H1 (cell line): ENCODE measurements around the gene BOD1L2. TPM values are rescaled to one million over a fixed set of nuclear protein-coding genes. Genes with fewer than 3 reads are reported as not detected.

ENCODE experiments used
- CTCF ChIA-PET: fragments of 300-600 bp; sonication (Branson Sonifier 250); formaldehyde crosslinking; loops from one replicate; lab custom pipeline; 2021; ENCODE audit not compliant: partially characterized antibody; lab: Charles Lee
- POLR2A ChIA-PET: fragments of 300-600 bp; sonication (Branson Sonifier 250); formaldehyde crosslinking; loops from one replicate; lab custom pipeline; 2021; ENCODE audit warnings: inconsistent platforms; ENCODE audit not compliant: partially characterized antibody; lab: Charles Lee
- DNase-seq, 2 experiments: peaks; one replicate each; pipeline versions ENCODE4 v3.0.0 to v3.0.0-alpha.2; 2010 to 2022; ENCODE audit warnings: low spot score in 2 of 2, low read depth in 1 of 2, mixed read lengths in 1 of 2
- FAIRE-seq: peaks from 2 replicates; lab custom pipeline; 2011; peaks lifted over from hg19 to GRCh38; lab: Jason Lieb, UNC
- H2AFZ ChIP-seq: 2 replicates; pipeline ENCODE4 v1.8.1; 2012; ENCODE audit warnings: low read length, inconsistent platforms
- H2AK5ac ChIP-seq: 2 replicates; pipeline ENCODE4 v1.6.1; 2013; ENCODE audit warnings: low read depth, low read length
- H2BK120ac ChIP-seq: replicated peaks from 2 replicates; pipeline ENCODE3; 2013; ENCODE audit warnings: low read depth, low read length, inconsistent platforms
- H2BK12ac ChIP-seq: 2 replicates; pipeline ENCODE4 v1.6.1; 2013; ENCODE audit warnings: low read depth, low read length
- H2BK15ac ChIP-seq: 2 replicates; pipeline ENCODE4 v1.6.1; 2013; ENCODE audit warnings: low read length
- H2BK20ac ChIP-seq: 2 replicates; pipeline ENCODE4 v1.6.1; 2013; ENCODE audit warnings: low read length
- H2BK5ac ChIP-seq: 2 replicates; pipeline ENCODE4 v1.6.1; 2013; ENCODE audit warnings: low read depth, low read length
- H3K14ac ChIP-seq: 2 replicates; pipeline ENCODE4 v1.6.1; 2013; ENCODE audit warnings: inconsistent platforms; ENCODE audit not compliant: insufficient read length
- H3K18ac ChIP-seq: 2 replicates; pipeline ENCODE4 v1.6.1; 2013; ENCODE audit warnings: low read length; ENCODE audit errors: extremely low read depth
- H3K23ac ChIP-seq: 2 replicates; pipeline ENCODE4 v1.6.1; 2013; ENCODE audit warnings: inconsistent platforms; ENCODE audit not compliant: insufficient read length
- H3K23me2 ChIP-seq: 2 replicates; pipeline ENCODE4 v1.6.1; 2013; ENCODE audit warnings: low read depth, low read length
- H3K27ac ChIP-seq: 2 replicates; pipeline ENCODE4 v1.6.1; 2011; ENCODE audit warnings: low read depth, low read length, inconsistent platforms
- H3K27me3 ChIP-seq, 4 experiments: replicated peaks in 1 of 4; 1 replicate in 1 of 4; 2 replicates in 3 of 4; pipeline versions ENCODE4 v1.6.1 to v1.8.1; 2011 to 2013; ENCODE audit warnings: low read length in 3 of 4, mild to moderate bottlenecking in 3 of 4, inconsistent platforms in 2 of 4, mixed read lengths in 2 of 4, moderate library complexity in 1 of 4; ENCODE audit not compliant: control insufficient read depth in 3 of 4, insufficient read depth in 3 of 4; ENCODE audit errors: extremely low read depth in 1 of 4
- H3K36me3 ChIP-seq, 4 experiments: 2 replicates each; pipeline versions ENCODE4 v1.6.1 to v1.8.1; 2011 to 2013; ENCODE audit warnings: mild to moderate bottlenecking in 4 of 4, low read length in 3 of 4, moderate library complexity in 2 of 4, control low read depth in 1 of 4, inconsistent platforms in 1 of 4; ENCODE audit not compliant: insufficient read depth in 4 of 4, control insufficient read depth in 2 of 4
- H3K4ac ChIP-seq: replicated peaks from 2 replicates; pipeline ENCODE3; 2013; ENCODE audit warnings: low read length, low read depth, mixed read lengths, inconsistent platforms; ENCODE audit not compliant: insufficient read length
- H3K4me1 ChIP-seq, 4 experiments: replicated peaks in 1 of 4; 1 replicate in 1 of 4; 2 replicates in 3 of 4; pipeline versions ENCODE4 v1.6.1 to v1.8.1; 2011 to 2013; ENCODE audit warnings: low read length in 3 of 4, inconsistent platforms in 2 of 4, mixed read lengths in 1 of 4; ENCODE audit not compliant: insufficient read depth in 4 of 4, control insufficient read depth in 3 of 4
- H3K4me2 ChIP-seq, 2 experiments: 2 replicates each; pipeline versions ENCODE4 v1.6.1 to v1.8.1; 2011 to 2013; ENCODE audit warnings: low read depth in 2 of 2, low read length in 2 of 2, control low read depth in 1 of 2, inconsistent platforms in 1 of 2, mild to moderate bottlenecking in 1 of 2; ENCODE audit not compliant: insufficient read depth in 1 of 2
- H3K4me3 ChIP-seq, 4 experiments: fragments of 200-600, 300-600 bp in 1 of 4; sonication (generic), shearing (Covaris generic), sonication (Bioruptor Twin) in 1 of 4; 2 replicates each; pipeline versions ENCODE4 v1.5.1 to v1.8.1; 2011 to 2016; ENCODE audit warnings: low read length in 4 of 4, low read depth in 3 of 4, control low read depth in 2 of 4, inconsistent platforms in 2 of 4, mild to moderate bottlenecking in 2 of 4, mixed read lengths in 1 of 4, moderate library complexity in 1 of 4; ENCODE audit not compliant: insufficient read depth in 2 of 4; ENCODE audit errors: extremely low read depth in 1 of 4
- H3K56ac ChIP-seq: replicated peaks from 2 replicates; pipeline ENCODE3; 2013; ENCODE audit warnings: low read depth, mild to moderate bottlenecking, mixed read lengths, low read length, inconsistent platforms; ENCODE audit not compliant: insufficient read length
- H3K79me1 ChIP-seq: 2 replicates; pipeline ENCODE4 v1.6.1; 2013; ENCODE audit warnings: low read depth, low read length, control low read depth
- H3K79me2 ChIP-seq, 2 experiments: 2 replicates each; pipeline versions ENCODE4 v1.6.1 to v1.8.1; 2012 to 2013; ENCODE audit warnings: low read length in 2 of 2, mild to moderate bottlenecking in 2 of 2, inconsistent platforms in 1 of 2; ENCODE audit not compliant: insufficient read depth in 2 of 2, control insufficient read depth in 1 of 2
- H3K9ac ChIP-seq, 4 experiments: replicated peaks in 1 of 4; 1 replicate in 1 of 4; 2 replicates in 3 of 4; pipeline versions ENCODE4 v1.6.1 to v1.8.1; 2011 to 2013; ENCODE audit warnings: low read depth in 3 of 4, low read length in 3 of 4, control low read depth in 2 of 4, mild to moderate bottlenecking in 2 of 4, moderate library complexity in 2 of 4, inconsistent platforms in 1 of 4; ENCODE audit errors: extremely low read depth in 1 of 4
- H3K9me3 ChIP-seq, 2 experiments: 2 replicates each; pipeline versions ENCODE4 v1.6.1 to v1.8.1; 2012 to 2013; ENCODE audit warnings: mild to moderate bottlenecking in 2 of 2, moderate library complexity in 2 of 2, control low read depth in 1 of 2, inconsistent platforms in 1 of 2, low read depth in 1 of 2, low read length in 1 of 2, mixed read lengths in 1 of 2; ENCODE audit not compliant: insufficient read depth in 2 of 2
- H4K20me1 ChIP-seq, 2 experiments: replicated peaks in 1 of 2; 2 replicates each; pipeline versions ENCODE3 to v1.8.1; 2011 to 2013; ENCODE audit warnings: inconsistent platforms in 2 of 2, low read length in 2 of 2, mild to moderate bottlenecking in 1 of 2; ENCODE audit not compliant: insufficient read depth in 2 of 2, control insufficient read depth in 1 of 2
- H4K5ac ChIP-seq: 2 replicates; pipeline ENCODE4 v1.6.1; 2013; ENCODE audit warnings: low read length, low read depth, mixed read lengths, inconsistent platforms; ENCODE audit not compliant: insufficient read length
- H4K8ac ChIP-seq: 2 replicates; pipeline ENCODE4 v1.8.0; 2013; ENCODE audit warnings: mild to moderate bottlenecking, moderate library complexity, low read length, inconsistent platforms; ENCODE audit not compliant: insufficient read depth; ENCODE audit errors: extremely low read depth
- H4K91ac ChIP-seq: replicated peaks from 2 replicates; pipeline ENCODE3; 2013; ENCODE audit warnings: low read length, mixed read lengths, inconsistent platforms; ENCODE audit not compliant: insufficient read length
- JUND ChIP-seq: IDR thresholded peaks from 2 replicates; pipeline ENCODE4 v1.6.1; 2011; ENCODE audit warnings: mild to moderate bottlenecking, improper control_type of control experiment, low read length
- KDM5A ChIP-seq: fragments of 200-600 bp; IDR thresholded peaks from 2 replicates; pipeline ENCODE4 v1.7.1; 2012; ENCODE audit warnings: mild to moderate bottlenecking, low read length, inconsistent platforms, mixed read lengths
- PHF8 ChIP-seq: fragments of 200-600 bp; sonication (generic); conservative IDR thresholded peaks from 2 replicates; pipeline ENCODE4 v1.7.1; 2012; ENCODE audit warnings: low read depth, mild to moderate bottlenecking, inconsistent platforms, low read length, moderate library complexity
- WGBS, 2 experiments: shearing (Covaris generic) in 1 of 2; methylation state at CpG; one replicate each; pipeline versions ENCODE4 v1.1.6 to v1.1.7; 2013 to 2015; ENCODE audit warnings: low lambda C conversion rate in 2 of 2, mixed read lengths in 2 of 2, inconsistent platforms in 1 of 2, low coverage in 1 of 2, missing lambda C conversion rate in 1 of 2; ENCODE audit not compliant: insufficient replicate concordance in 2 of 2, insufficient coverage in 1 of 2, insufficient read length in 1 of 2; ENCODE audit errors: extremely low coverage in 1 of 2, missing lambda C conversion rate in 1 of 2; 5-methylcytosine and 5-hydroxymethylcytosine counted together
- polyA plus RNA-seq, 7 experiments: library from polyadenylated mRNA; depleted of rRNA in 3 of 7; stranded (reverse) in 5 of 7; unstranded in 2 of 7; fragments of >200 nt in 5 of 7; fragments of 200-250 nt in 2 of 7; gene quantifications; 1 replicate in 5 of 7; 2 replicates in 1 of 7; 4 replicates in 1 of 7; pipeline versions ENCODE4 v1.2.1 to v1.2.3, GENCODE V29; 2011 to 2013; ENCODE audit warnings: missing spikeins in 2 of 7, mixed read lengths in 2 of 7
- total RNA-seq: library from RNA; stranded (reverse); fragmentation: NEBNext Ultra II Directional; extraction: Animal tissue kit (Norgen Biotek cat#: 25700); gene quantifications from 2 replicates; pipeline ENCODE4 v1.2.1, GENCODE V29; 2021

The BOD1L2 gene
- total and polyA plus RNA-seq, 2 of the 8 experiments (the other 6 are each of a cell fraction or from before 2014, with no cell fraction given), result not detected

DNA sequence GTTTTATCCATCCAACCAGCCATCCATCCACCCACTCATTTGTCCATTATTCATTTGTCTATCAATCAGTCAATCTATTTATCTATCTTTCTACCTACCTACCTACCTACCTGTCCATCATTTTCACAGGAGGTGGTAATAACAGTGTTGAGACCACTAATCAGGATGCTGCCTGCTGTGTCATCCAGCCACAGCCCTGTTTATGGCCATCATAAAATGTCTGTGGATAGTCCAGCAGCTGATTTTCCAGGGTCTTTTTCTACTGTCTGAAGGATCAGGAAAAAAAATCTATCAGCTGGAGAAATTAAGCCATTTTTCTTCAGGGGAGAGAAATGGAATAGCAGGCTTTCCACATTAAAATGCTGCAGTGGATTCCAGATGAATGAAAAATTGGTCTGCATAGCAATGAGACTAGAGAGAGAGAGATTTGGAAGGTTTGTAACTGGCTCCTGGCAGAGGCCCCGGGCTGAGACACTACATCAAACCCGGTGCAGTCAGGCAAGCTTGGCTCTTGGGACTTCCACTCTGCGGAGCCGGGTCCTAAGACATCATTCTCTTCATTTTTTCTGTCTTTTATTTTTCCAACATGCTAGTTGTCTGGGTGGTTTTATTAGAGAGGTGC, 33.0 kb upstream of the BOD1L2 start:
- no peaks in the 10 kb centered on the region; a peak in 1 of 7 replicates for H3K27me3 ChIP-seq
- ChIA-PET POLR2A (no interaction called here), CTCF (no interaction called here)
- H3K23me2 ChIP-seq, result no peaks in the 10 kb centered on the region
- no peak overlapping the region for H3K14ac ChIP-seq
- no peak overlapping the region for H2BK15ac ChIP-seq
- H3K36me3 ChIP-seq, result no peaks in the 10 kb centered on the region
- H3K56ac ChIP-seq, result no peak overlapping the region
- no peak for TF ChIP-seq JUND
- TF ChIP-seq KDM5A, result no peak
- TF ChIP-seq PHF8, result no peak
- no peak overlapping the region for H3K27ac ChIP-seq
- no peak overlapping the region for H3K4me3 ChIP-seq
- H3K18ac ChIP-seq, result no peak overlapping the region
- no peaks in the 10 kb centered on the region for H4K20me1 ChIP-seq
- H2AK5ac ChIP-seq, result no peak overlapping the region
- H3K9me3 ChIP-seq, result no peaks in the 10 kb centered on the region
- DNase-seq (no peak), FAIRE-seq (no peak)
- no peak overlapping the region for H4K8ac ChIP-seq
- H3K79me2 ChIP-seq, result no peaks in the 10 kb centered on the region
- 90% methylated on average over 4 of the region's 4 CpGs; no CpG with 5 or more reads in 1 of the 2 experiments for WGBS, 2 experiments
- no peak overlapping the region for H2BK120ac ChIP-seq
- H3K4me1 ChIP-seq, result no peaks in the 10 kb centered on the region
- H3K9ac ChIP-seq, result no peak overlapping the region
- no peak overlapping the region for H4K91ac ChIP-seq
- H3K79me1 ChIP-seq, result no peaks in the 10 kb centered on the region
- no peak overlapping the region for H2BK20ac ChIP-seq
- no peak overlapping the region for H3K4ac ChIP-seq
- no peak overlapping the region for H3K4me2 ChIP-seq
- no peak overlapping the region for H2BK5ac ChIP-seq
- H3K23ac ChIP-seq, result no peak overlapping the region
- H2AFZ ChIP-seq, result no peak overlapping the region
- no peak overlapping the region for H4K5ac ChIP-seq
- no peak overlapping the region for H2BK12ac ChIP-seq
